ENCODE results near the gene GPNMB. TPM values are rescaled to one million over a fixed set of nuclear protein-coding genes. Genes with fewer than 3 reads are reported as not detected.
"Not testable (repeated sequence)": the region's sequence is repeated elsewhere in the genome, so short reads cannot be mapped to it uniquely, and the experiment has no call there.

The GPNMB gene
- total and polyA plus RNA-seq, 10 of the 15 experiments (the other 5 are each of a cell fraction or from before 2014, with no cell fraction given) = 5.9 to 22.3 (median 10.0) TPM

GRCh38 chr7:23224364-23224763 is 22.2 kb upstream of the GPNMB start:
- peak; percentile 73 for ATAC-seq
- SMC1A ChIA-PET (ENCODE audit: uncharacterized antibody, unreplicated experiment); CTCF ChIA-PET; RAD21 ChIA-PET (ENCODE audit: unreplicated experiment); H3K27me3 ChIP-seq (replicated peaks in 1 of 2; ENCODE audit: control insufficient read depth in 2 of 2, insufficient read depth in 2 of 2, low read length in 1 of 2); H3K9me3 ChIP-seq (replicated peaks; ENCODE audit: control insufficient read depth, insufficient read depth, low read length); in situ Hi-C loops (cut with MboI); H3K4me3 ChIP-seq; H3K4me2 ChIP-seq (ENCODE audit: control insufficient read depth, insufficient read depth); H3K4me1 ChIP-seq (ENCODE audit: control insufficient read depth, insufficient read depth, low read length); H2AFZ ChIP-seq (ENCODE audit: control insufficient read depth, low read depth, low read length); H3K36me3 ChIP-seq (ENCODE audit: control insufficient read depth in 2 of 2, insufficient read depth in 2 of 2, low read length in 1 of 2); H3K79me2 ChIP-seq (ENCODE audit: control insufficient read depth, insufficient read depth, low read length); DNase-seq (ENCODE audit: low read depth, low spot score); H4K20me1 ChIP-seq (ENCODE audit: control insufficient read depth, insufficient read depth); H3K27ac ChIP-seq (ENCODE audit: control insufficient read depth, insufficient read depth); intact Hi-C loops (cut with micrococcal nuclease; ENCODE audit: unreplicated experiment); BruUV-seq (replicated peaks); H3K9ac ChIP-seq (ENCODE audit: control insufficient read depth, insufficient read depth, low read length); FAIRE-seq: not testable (repeated sequence)
- TF ChIP-seq SPI1 (IDR thresholded peaks at IDR 0.05; ENCODE audit: borderline replicate concordance, insufficient read depth, low read depth, low read length) = peak; percentile 25; the same call in 1 of the 2 replicates
- TF ChIP-seq ZNF384 (IDR thresholded peaks at IDR 0.05; ENCODE audit: borderline replicate concordance, low read depth, low read length) = 0 out of 2 replicates have a peak, but pooled peaks have one; percentile 19
- POLR2A ChIA-PET = interaction anchor here (1.2 kb wide), 1 partner anchor 21 kb away, joined by 3 read pairs; no protein-coding TSS in a partner anchor
- WGBS (ENCODE audit: insufficient coverage, insufficient replicate concordance, low lambda C conversion rate, missing lambda C conversion rate) = 17% methylated on average over 4 of the region's 4 CpGs

GRCh38 chr7:23226844-23227450 is 19.6 kb upstream of the GPNMB start:
- Histone ChIP-seq H2AFZ (ENCODE audit: control insufficient read depth, low read depth, low read length) (peak overlapping the region; percentile 37; the same call in 1 of the 2 replicates), H3K9ac (ENCODE audit: control insufficient read depth, insufficient read depth, low read length) (no peak overlapping the region), H3K9me3 (replicated peaks; ENCODE audit: control insufficient read depth, insufficient read depth, low read length) (no peaks in the 10 kb centered on the region; the same call in 2 of the 3 replicates), H3K27ac (ENCODE audit: control insufficient read depth, insufficient read depth) (no peak overlapping the region), H4K20me1 (ENCODE audit: control insufficient read depth, insufficient read depth) (no peaks in the 10 kb centered on the region), H3K79me2 (ENCODE audit: control insufficient read depth, insufficient read depth, low read length) (no peaks in the 10 kb centered on the region), H3K36me3 (ENCODE audit: control insufficient read depth in 2 of 2, insufficient read depth in 2 of 2, low read length in 1 of 2) (no peaks in the 10 kb centered on the region), H3K4me2 (ENCODE audit: control insufficient read depth, insufficient read depth) (no peak overlapping the region), H3K27me3 (replicated peaks in 1 of 2; ENCODE audit: control insufficient read depth in 2 of 2, insufficient read depth in 2 of 2, low read length in 1 of 2) (no peaks in the 10 kb centered on the region), H3K4me1 (ENCODE audit: control insufficient read depth, insufficient read depth, low read length) (peaks cover 2% of the 10 kb centered on the region; the same call in 1 of the 2 replicates), H3K4me3 (no peak overlapping the region)
- ATAC-seq (no peak), FAIRE-seq (no peak), DNase-seq (ENCODE audit: low read depth, low spot score) (no peak)
- 14% methylated on average over 4 of the region's 4 CpGs for WGBS (ENCODE audit: insufficient coverage, insufficient replicate concordance, low lambda C conversion rate, missing lambda C conversion rate)
- intact Hi-C loops (cut with micrococcal nuclease; ENCODE audit: unreplicated experiment) (no loop called here), in situ Hi-C loops (cut with MboI) (no loop called here)
- SMC1A ChIA-PET (ENCODE audit: uncharacterized antibody, unreplicated experiment) = interaction anchor here (0.9 to 1.5 kb wide), 6 partner anchors 11 to 135 kb away, joined by 3 to 5 read pairs (median 4); no protein-coding TSS in a partner anchor
- BruUV-seq (replicated peaks) = no TSS peak
- RAD21 ChIA-PET (ENCODE audit: unreplicated experiment) = interaction anchor here (1.0 to 1.3 kb wide), 2 partner anchors 15 to 45 kb away, joined by 3 read pairs; no protein-coding TSS in a partner anchor
- POLR2A ChIA-PET = no interaction called here
- CTCF ChIA-PET = interaction anchor here (0.9 to 1.7 kb wide), 4 partner anchors 21 to 154 kb away, joined by 3 to 8 read pairs (median 4); no protein-coding TSS in a partner anchor
- TF ChIP-seq CREB1 (IDR thresholded peaks at IDR 0.05; ENCODE audit: low read depth) = no peak
- no peak for TF ChIP-seq LARP7 (IDR thresholded peaks at IDR 0.05)
- no peak for TF ChIP-seq USF2 (IDR thresholded peaks at IDR 0.05; ENCODE audit: borderline replicate concordance, low read depth, low read length)
- no peak for TF ChIP-seq RFX5 (IDR thresholded peaks at IDR 0.05; ENCODE audit: low read depth, low read length)
- no peak for TF ChIP-seq RBBP5 (conservative IDR thresholded peaks at IDR 0.05)
- TF ChIP-seq GABPA (IDR thresholded peaks at IDR 0.05; ENCODE audit: low read depth) = no peak
- no peak for TF ChIP-seq EGR1 (IDR thresholded peaks at IDR 0.05; ENCODE audit: borderline replicate concordance in 1 of 2, low read depth in 2 of 2, low read length in 2 of 2)
- TF ChIP-seq NFIC (IDR thresholded peaks at IDR 0.05; ENCODE audit: low read depth, low read length) = no peak
- no peak for TF ChIP-seq FOXK2 (IDR thresholded peaks at IDR 0.05)
- no peak for TF ChIP-seq MYB (IDR thresholded peaks at IDR 0.05; ENCODE audit: borderline replicate concordance, low read depth, low read length)

Measured in GM12878 (cell line).